ENCODE results near the gene FBN1.

FBN1 gene

DNA sequence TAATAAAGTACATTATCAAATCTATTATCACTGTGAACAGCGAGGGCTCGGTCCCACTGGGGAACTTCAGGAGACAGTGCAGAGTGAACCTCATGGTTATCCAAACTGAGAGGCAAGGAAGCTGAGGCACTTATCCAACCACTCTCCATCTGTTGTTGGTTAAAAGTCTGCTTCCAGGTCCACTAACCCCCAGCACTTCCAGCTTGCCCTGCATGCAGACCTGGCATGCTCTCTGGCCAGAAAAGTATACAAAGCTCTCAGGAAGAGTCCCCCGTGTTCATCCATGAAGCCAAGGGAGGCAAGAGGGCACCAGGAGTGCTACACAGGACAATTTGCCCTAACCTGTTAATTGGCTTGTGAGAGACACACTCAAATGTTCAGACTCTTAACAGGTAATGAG is 36.0 kb downstream of the FBN1 start:
- no peak for DNase-seq (ENCODE audit: extremely low spot score)
- TF ChIP-seq, protein P1, sequence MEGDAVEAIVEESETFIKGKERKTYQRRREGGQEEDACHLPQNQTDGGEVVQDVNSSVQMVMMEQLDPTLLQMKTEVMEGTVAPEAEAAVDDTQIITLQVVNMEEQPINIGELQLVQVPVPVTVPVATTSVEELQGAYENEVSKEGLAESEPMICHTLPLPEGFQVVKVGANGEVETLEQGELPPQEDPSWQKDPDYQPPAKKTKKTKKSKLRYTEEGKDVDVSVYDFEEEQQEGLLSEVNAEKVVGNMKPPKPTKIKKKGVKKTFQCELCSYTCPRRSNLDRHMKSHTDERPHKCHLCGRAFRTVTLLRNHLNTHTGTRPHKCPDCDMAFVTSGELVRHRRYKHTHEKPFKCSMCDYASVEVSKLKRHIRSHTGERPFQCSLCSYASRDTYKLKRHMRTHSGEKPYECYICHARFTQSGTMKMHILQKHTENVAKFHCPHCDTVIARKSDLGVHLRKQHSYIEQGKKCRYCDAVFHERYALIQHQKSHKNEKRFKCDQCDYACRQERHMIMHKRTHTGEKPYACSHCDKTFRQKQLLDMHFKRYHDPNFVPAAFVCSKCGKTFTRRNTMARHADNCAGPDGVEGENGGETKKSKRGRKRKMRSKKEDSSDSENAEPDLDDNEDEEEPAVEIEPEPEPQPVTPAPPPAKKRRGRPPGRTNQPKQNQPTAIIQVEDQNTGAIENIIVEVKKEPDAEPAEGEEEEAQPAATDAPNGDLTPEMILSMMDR (IDR thresholded peaks at IDR 0.05; ENCODE audit: control extremely low read depth, extremely low read depth, low read depth, missing control alignments): no peak
- ChIA-PET CTCF (interaction anchor here (0.8 to 1.6 kb wide), 3 partner anchors 11 to 192 kb away, joined by 4 read pairs; no protein-coding TSS in a partner anchor), POLR2A (no interaction called here)

DNA sequence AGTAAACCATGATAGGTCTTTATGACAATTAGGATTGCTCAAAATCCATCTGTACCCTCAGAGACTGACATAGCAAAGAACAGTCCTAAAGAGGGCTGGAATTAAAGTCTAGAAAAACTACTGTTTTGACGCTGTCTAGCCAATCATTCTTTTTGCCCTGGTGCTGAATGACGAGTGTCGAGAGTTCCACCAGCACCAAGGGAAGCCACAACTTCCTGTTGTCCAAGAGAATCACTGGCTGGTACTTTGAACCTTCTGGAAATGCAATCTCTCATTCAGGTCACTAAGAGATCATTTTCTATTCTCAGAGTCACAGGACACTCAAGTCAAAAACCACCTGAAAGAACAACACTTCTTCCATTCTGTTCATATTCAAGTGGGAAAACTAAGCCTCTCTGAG is 37.7 kb downstream of the FBN1 start:
- CTCF ChIA-PET: no interaction called here
- POLR2A ChIA-PET: no interaction called here
- no peak for DNase-seq (ENCODE audit: extremely low spot score)
- TF ChIP-seq, protein P1 (IDR thresholded peaks at IDR 0.05; ENCODE audit: control extremely low read depth, extremely low read depth, low read depth, missing control alignments): no peak

DNA sequence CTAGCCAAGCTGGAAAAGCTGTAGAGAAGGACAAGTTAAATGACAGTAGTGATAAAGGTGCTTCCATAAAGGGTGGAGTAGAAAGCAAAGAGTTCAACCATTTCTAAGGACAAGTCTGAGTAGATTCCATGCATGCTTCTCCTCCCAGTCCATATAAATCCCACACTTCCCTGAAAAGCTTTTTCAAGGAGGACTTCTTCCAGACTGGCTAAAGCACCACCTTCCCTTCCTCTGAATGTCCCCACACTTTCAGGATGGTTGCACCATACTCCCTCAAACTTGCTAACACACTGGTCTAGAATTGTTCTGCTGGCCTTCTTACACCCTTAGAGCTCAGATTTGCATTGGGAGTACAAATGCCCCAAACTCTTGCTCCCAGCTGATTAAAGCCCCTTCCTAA is 40.9 kb downstream of the FBN1 start:
- TF ChIP-seq, protein P1 (IDR thresholded peaks at IDR 0.05; ENCODE audit: control extremely low read depth, extremely low read depth, low read depth, missing control alignments): no peak
- CTCF ChIA-PET: interaction anchor here (0.6 to 1.6 kb wide), 2 partner anchors 70 to 629 kb away, joined by 3 read pairs; no protein-coding TSS in a partner anchor
- no peak for DNase-seq (ENCODE audit: extremely low spot score)
- POLR2A ChIA-PET: no interaction called here

DNA sequence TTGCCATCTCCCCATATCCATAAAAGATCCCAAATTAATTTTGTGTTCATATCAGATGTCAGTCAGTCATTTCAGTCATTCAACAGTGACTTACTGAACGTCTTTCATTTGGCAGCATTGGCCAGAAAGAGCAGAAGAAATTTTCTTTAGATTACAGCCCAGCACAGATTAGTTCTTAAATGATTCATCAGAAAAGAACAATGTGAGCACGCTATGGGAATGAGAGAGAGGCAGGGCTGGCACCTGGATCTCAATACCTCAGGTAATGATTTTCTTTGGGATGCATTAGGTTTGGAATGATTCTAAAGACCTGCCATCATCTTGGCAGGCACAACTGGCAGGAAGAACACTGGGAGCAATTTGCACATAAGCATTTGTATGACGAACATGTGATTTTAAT is 41.6 kb downstream of the FBN1 start:
- ChIA-PET CTCF (interaction anchor here (1.6 kb wide), 1 partner anchor 628 kb away, joined by 3 read pairs; no protein-coding TSS in a partner anchor), POLR2A (no interaction called here)
- DNase-seq (ENCODE audit: extremely low spot score): no peak
- TF ChIP-seq, protein P1 (IDR thresholded peaks at IDR 0.05; ENCODE audit: control extremely low read depth, extremely low read depth, low read depth, missing control alignments): no peak

DNA sequence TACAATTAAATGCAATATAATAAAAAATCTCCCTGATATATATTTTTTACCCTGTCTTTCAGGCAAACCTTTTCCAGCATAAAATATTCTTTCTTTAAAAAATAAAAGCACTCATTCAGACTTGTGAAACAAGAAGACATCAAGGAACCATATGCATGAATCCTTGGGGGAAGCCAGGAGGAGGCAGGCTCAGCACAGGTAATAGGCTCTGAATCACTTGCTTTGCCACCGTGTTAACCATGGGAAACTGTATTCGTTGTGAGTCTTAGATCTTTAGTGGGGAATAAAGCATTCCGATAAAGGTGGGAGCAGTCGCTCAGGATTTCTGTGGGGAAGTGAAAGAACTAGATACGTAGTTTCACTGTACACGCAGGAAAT is 42.4 kb downstream of the FBN1 start:
- ChIA-PET CTCF (no interaction called here), POLR2A (no interaction called here)
- DNase-seq (ENCODE audit: extremely low spot score): no peak
- TF ChIP-seq, protein P1 (IDR thresholded peaks at IDR 0.05; ENCODE audit: control extremely low read depth, extremely low read depth, low read depth, missing control alignments): no peak

DNA sequence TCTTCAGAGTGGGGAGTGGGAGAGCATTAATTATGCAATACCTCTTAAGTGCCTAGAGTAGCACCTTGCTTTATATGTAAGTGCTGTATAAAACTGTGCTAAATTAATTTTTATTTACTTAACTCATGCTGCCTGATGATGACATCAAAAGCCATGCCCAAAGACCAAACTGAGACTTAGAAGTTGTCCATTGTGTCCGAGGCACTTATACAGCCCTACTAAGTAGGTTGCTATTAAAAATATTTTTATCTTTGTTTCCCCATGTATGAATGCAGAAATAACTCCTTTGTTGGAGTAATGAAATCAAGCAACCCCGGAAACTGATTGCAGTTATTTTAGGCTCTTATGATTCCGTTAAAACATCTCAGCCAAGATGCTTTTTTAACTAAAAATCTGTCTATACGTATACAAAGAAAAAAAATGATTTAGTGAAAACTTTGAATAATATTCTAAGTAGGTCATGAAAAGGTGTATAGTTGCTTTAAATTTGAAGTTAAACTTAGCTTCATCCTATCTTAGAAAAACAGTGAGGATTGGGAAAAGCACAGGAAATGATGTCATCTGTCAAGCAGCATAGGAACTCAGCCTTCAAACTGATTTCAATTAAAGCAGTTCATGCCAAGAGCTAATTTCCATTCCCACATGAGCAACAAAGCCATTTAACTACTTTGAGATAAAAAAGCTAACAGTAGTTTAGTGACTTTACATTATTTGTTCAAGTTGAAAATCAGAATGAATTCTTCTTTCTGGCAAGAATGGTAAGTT is 43.0 kb downstream of the FBN1 start:
- TF ChIP-seq, protein P1 (IDR thresholded peaks at IDR 0.05; ENCODE audit: control extremely low read depth, extremely low read depth, low read depth, missing control alignments): no peak
- no peak for DNase-seq (ENCODE audit: extremely low spot score)
- POLR2A ChIA-PET: no interaction called here
- CTCF ChIA-PET: no interaction called here

All from GM10248 (cell line).